ENCODE measurements around the gene ZFAND4.
A peak's percentile ranks its signal among the peaks of the same experiment; 100 is the strongest.
"Not testable (repeated sequence)": the region's sequence is repeated elsewhere in the genome, so short reads cannot be mapped to it uniquely, and the experiment has no call there.

The ZFAND4 gene

GRCh38 chr10:45672181-45673073 is at the start of gene ZFAND4:
Gene ZFAND4 (minus strand): TSS chr10:45672772. CDS start chr10:45663725, 9,047 bp downstream.
- DNase-seq = peak; percentile 94

- DNase-seq = not testable (repeated sequence)
These were observed 48.9 kb upstream of the ZFAND4 start for GRCh38 chr10:45721503-45721902.

- DNase-seq = not testable (repeated sequence)
These were observed 45.1 kb upstream of the ZFAND4 start for GRCh38 chr10:45717642-45718041.

- not testable (repeated sequence) for DNase-seq
These were observed 44.5 kb upstream of the ZFAND4 start for GRCh38 chr10:45717053-45717452.

- DNase-seq = not testable (repeated sequence)
These were observed 38.7 kb upstream of the ZFAND4 start for GRCh38 chr10:45711223-45711622.

- not testable (repeated sequence) for DNase-seq
These were observed 37.7 kb upstream of the ZFAND4 start for GRCh38 chr10:45710200-45710796.

- DNase-seq = not testable (repeated sequence)
These were observed 5.9 kb upstream of the ZFAND4 start for GRCh38 chr10:45678467-45678866.

- DNase-seq = no peak
These were observed 2.8 kb upstream of the ZFAND4 start for GRCh38 chr10:45675388-45675787.

GRCh38 chr10:45673074-45673648 is 589 bp upstream of the ZFAND4 start:
- DNase-seq = peak; percentile 7

GRCh38 chr10:45671300-45671699 is 1.3 kb downstream of the ZFAND4 start:
- not testable (repeated sequence) for DNase-seq

GRCh38 chr10:45669897-45670296 is 2.7 kb downstream of the ZFAND4 start:
- not testable (repeated sequence) for DNase-seq

GRCh38 chr10:45660876-45661411 is 11.6 kb downstream of the ZFAND4 start:
- DNase-seq = peak; percentile 0

GRCh38 chr10:45657033-45657926 is 15.3 kb downstream of the ZFAND4 start:
- no peak for DNase-seq

- no peak for DNase-seq
These were observed 17.4 kb downstream of the ZFAND4 start for GRCh38 chr10:45655219-45655618.

GRCh38 chr10:45654753-45655141 is 17.8 kb downstream of the ZFAND4 start:
- not testable (repeated sequence) for DNase-seq

GRCh38 chr10:45653454-45653853 is 19.1 kb downstream of the ZFAND4 start:
- DNase-seq = no peak

GRCh38 chr10:45652511-45652910 is 20.1 kb downstream of the ZFAND4 start:
- DNase-seq = no peak

GRCh38 chr10:45649296-45649695 is 23.3 kb downstream of the ZFAND4 start:
- DNase-seq = no peak

GRCh38 chr10:45647118-45647517 is 25.5 kb downstream of the ZFAND4 start:
- DNase-seq = no peak

GRCh38 chr10:45646384-45647050 is 26.1 kb downstream of the ZFAND4 start:
- DNase-seq = no peak

- DNase-seq = no peak
These were observed 28.0 kb downstream of the ZFAND4 start for GRCh38 chr10:45644527-45644926.

- DNase-seq = no peak
These were observed 31.6 kb downstream of the ZFAND4 start for GRCh38 chr10:45640941-45641340.

Measured in NCI-H82 (cell line).